Adipose tissue (tissue), 3 donors: ENCODE results near the gene AHCYL1. TPM values are rescaled to one million over a fixed set of nuclear protein-coding genes. Genes with fewer than 3 reads are reported as not detected.
"Not testable (repeated sequence)": the region's sequence is repeated elsewhere in the genome, so short reads cannot be mapped to it uniquely, and the experiment has no call there.

Experiments used
- H3K27ac ChIP-seq: one replicate; pipeline ENCODE4 v1.5.1; 2013; ENCODE audit warnings: low read depth, low read length
- WGBS, 3 donors: extraction: QIAGEN DNeasy Blood & Tissue Kit; methylation state at CpG; one replicate each; pipeline ENCODE4 v1.1.7; 2013; 5-methylcytosine and 5-hydroxymethylcytosine counted together
- polyA plus RNA-seq, 3 donors: library from polyadenylated mRNA; stranded (reverse); fragments of 200-250 nt; gene quantifications; one replicate each; pipeline ENCODE4 v1.2.3, GENCODE V29; 2013
- donor health status: healthy with polysubstance abuse.
- donor health status: Bipolar disorder and iron deficiency.
- donor health status: healthy.

AHCYL1 gene
- polyA plus RNA-seq, 3 donors, result 36.7 to 73.6 (median 67.0) TPM

GRCh38 chr1:110019770-110020169, 35.2 kb downstream of the AHCYL1 start:
- H3K27ac ChIP-seq, result no peak overlapping the region
- WGBS, 3 donors, result 68 to 88% (median 80%) methylated on average over 1 of the region's 1 CpG

- 91 to 95% (median 94%) methylated on average over 3 of the region's 3 CpGs for WGBS, 3 donors
- H3K27ac ChIP-seq, result no peak overlapping the region
Observed at GRCh38 chr1:110021285-110021684, 36.7 kb downstream of the AHCYL1 start.

GRCh38 chr1:110024613-110025012, 40.0 kb downstream of the AHCYL1 start:
- 91 to 94% (median 92%) methylated on average over 4 of the region's 4 CpGs for WGBS, 3 donors

GRCh38 chr1:110030687-110031086, 46.1 kb downstream of the AHCYL1 start:
- not testable (repeated sequence) for H3K27ac ChIP-seq
- WGBS, 3 donors, result 69 to 77% (median 76%) methylated on average over 4 of the region's 4 CpGs

More at GRCh38 chr1:110024613-110025012, 40.0 kb downstream of the AHCYL1 start:
- no peak overlapping the region for H3K27ac ChIP-seq

GRCh38 chr1:110032327-110032726, 47.8 kb downstream of the AHCYL1 start:
- no peak overlapping the region for H3K27ac ChIP-seq
- WGBS, 3 donors, result 88 to 96% (median 95%) methylated on average over 2 of the region's 2 CpGs

GRCh38 chr1:110033421-110033820, 48.9 kb downstream of the AHCYL1 start:
- H3K27ac ChIP-seq, result no peak overlapping the region
- 87 to 93% (median 89%) methylated on average over 5 of the region's 5 CpGs for WGBS, 3 donors

- no peak overlapping the region for H3K27ac ChIP-seq
- WGBS, 3 donors, result 34 to 57% (median 41%) methylated on average over 4 of the region's 4 CpGs
Observed at GRCh38 chr1:110034040-110034450, 49.5 kb downstream of the AHCYL1 start.

- peak within 1 kb of the TSS; percentile 20 for H3K27ac ChIP-seq
- 0 to 1% (median 0%) methylated on average over 62 to 66 of the region's 66 CpGs for WGBS, 3 donors
Observed at GRCh38 chr1:110034451-110035235, 50.1 kb downstream of the AHCYL1 start, which contains the start of gene STRIP1. TSS of gene STRIP1 (plus strand) at chr1:110034624. CDS start at chr1:110034638, 14 bp downstream.

- WGBS, 3 donors, result 5 to 9% (median 8%) methylated on average over 16 of the region's 16 CpGs
- H3K27ac ChIP-seq, result no peak overlapping the region
Observed at GRCh38 chr1:110035236-110035752, 50.7 kb downstream of the AHCYL1 start.

- 90 to 96% (median 92%) methylated on average over 5 of the region's 5 CpGs for WGBS, 3 donors
- no peak overlapping the region for H3K27ac ChIP-seq
Observed at GRCh38 chr1:110038271-110038670, 53.7 kb downstream of the AHCYL1 start.

- 63 to 89% (median 88%) methylated on average over 4 of the region's 4 CpGs for WGBS, 3 donors
Observed at GRCh38 chr1:110039641-110040040, 55.1 kb downstream of the AHCYL1 start.

GRCh38 chr1:110040548-110040947, 56.0 kb downstream of the AHCYL1 start:
- no peak overlapping the region for H3K27ac ChIP-seq
- WGBS, 3 donors, result 94 to 97% (median 94%) methylated on average over 4 of the region's 4 CpGs

More at GRCh38 chr1:110039641-110040040, 55.1 kb downstream of the AHCYL1 start:
- H3K27ac ChIP-seq, result no peak overlapping the region

GRCh38 chr1:110043016-110043415, 58.5 kb downstream of the AHCYL1 start:
- 93 to 96% (median 96%) methylated on average over 10 of the region's 10 CpGs for WGBS, 3 donors
- no peak overlapping the region for H3K27ac ChIP-seq

- 78 to 83% (median 82%) methylated on average over 3 of the region's 3 CpGs for WGBS, 3 donors
- H3K27ac ChIP-seq, result no peak overlapping the region
Observed at GRCh38 chr1:110047463-110047862, 62.9 kb downstream of the AHCYL1 start.

- no peak overlapping the region for H3K27ac ChIP-seq
Observed at GRCh38 chr1:110048240-110048639, 63.7 kb downstream of the AHCYL1 start.

GRCh38 chr1:110048923-110049601, 64.5 kb downstream of the AHCYL1 start:
- no peak overlapping the region for H3K27ac ChIP-seq

More at GRCh38 chr1:110048240-110048639, 63.7 kb downstream of the AHCYL1 start:
- WGBS, 3 donors, result 88 to 95% (median 91%) methylated on average over 5 of the region's 5 CpGs

GRCh38 chr1:110049801-110050601, 65.4 kb downstream of the AHCYL1 start:
- 83 to 88% (median 84%) methylated on average over 11 of the region's 11 CpGs for WGBS, 3 donors
- no peak overlapping the region for H3K27ac ChIP-seq

More at GRCh38 chr1:110048923-110049601, 64.5 kb downstream of the AHCYL1 start:
- WGBS, 3 donors, result 71 to 87% (median 84%) methylated on average over 8 to 9 of the region's 9 CpGs

GRCh38 chr1:110050602-110051261, 66.2 kb downstream of the AHCYL1 start:
- H3K27ac ChIP-seq, result no peak overlapping the region

More at GRCh38 chr1:110050602-110051261, 66.2 kb downstream of the AHCYL1 start:
- 55 to 76% (median 68%) methylated on average over 4 of the region's 4 CpGs for WGBS, 3 donors
